H9 (cell line): ENCODE data around the gene KIF18A. TPM values are rescaled to one million over a fixed set of nuclear protein-coding genes. Genes with fewer than 3 reads are reported as not detected.

Experiments used
- DNase-seq: peaks from one replicate; pipeline ENCODE4 v3.0.0-alpha.2; 2017
- H2AFZ ChIP-seq: one replicate; pipeline ENCODE4 v1.6.1; 2013; ENCODE audit warnings: mild to moderate bottlenecking, low read length, control low read depth, moderate library complexity
- H2AK5ac ChIP-seq: 2 replicates; pipeline ENCODE4 v1.6.1; 2013; ENCODE audit warnings: low read length, control low read depth, mixed read lengths; ENCODE audit not compliant: insufficient read length
- H2BK120ac ChIP-seq: one replicate; pipeline ENCODE4 v1.6.1; 2013; ENCODE audit warnings: low read depth, mild to moderate bottlenecking, low read length, control low read depth, inconsistent platforms; ENCODE audit not compliant: poor library complexity, severe bottlenecking
- H2BK12ac ChIP-seq: 2 replicates; pipeline ENCODE4 v1.6.1; 2013; ENCODE audit warnings: low read length, control low read depth, mixed read lengths, low read depth; ENCODE audit not compliant: insufficient read length
- H2BK15ac ChIP-seq: 2 replicates; pipeline ENCODE4 v1.6.1; 2013; ENCODE audit warnings: low read depth, low read length, control low read depth
- H2BK20ac ChIP-seq: one replicate; pipeline ENCODE4 v1.6.1; 2013; ENCODE audit warnings: low read depth, mild to moderate bottlenecking, low read length, control low read depth, inconsistent platforms; ENCODE audit not compliant: poor library complexity, severe bottlenecking
- H2BK5ac ChIP-seq: 2 replicates; pipeline ENCODE4 v1.6.1; 2013; ENCODE audit warnings: low read length, control low read depth, mixed read lengths; ENCODE audit not compliant: insufficient read length
- H3K14ac ChIP-seq: 2 replicates; pipeline ENCODE4 v1.6.1; 2013; ENCODE audit warnings: low read length, control low read depth; ENCODE audit not compliant: insufficient read depth
- H3K18ac ChIP-seq: 2 replicates; pipeline ENCODE4 v1.6.1; 2013; ENCODE audit warnings: low read depth, mild to moderate bottlenecking, mixed read lengths, low read length, control low read depth; ENCODE audit not compliant: insufficient read length
- H3K23ac ChIP-seq: 2 replicates; pipeline ENCODE4 v1.6.1; 2013; ENCODE audit warnings: low read length, control low read depth, mixed read lengths, low read depth; ENCODE audit not compliant: insufficient read length
- H3K23me2 ChIP-seq: 2 replicates; pipeline ENCODE4 v1.6.1; 2013; ENCODE audit warnings: low read depth, mild to moderate bottlenecking, mixed read lengths, low read length, control low read depth; ENCODE audit not compliant: insufficient read length, poor library complexity, severe bottlenecking
- H3K27ac ChIP-seq: 2 replicates; pipeline ENCODE4 v1.5.1; 2013; ENCODE audit warnings: low read length, control low read depth, mixed read lengths, low read depth; ENCODE audit not compliant: insufficient read length
- H3K27me3 ChIP-seq: 2 replicates; pipeline ENCODE4 v1.6.1; 2013; ENCODE audit warnings: low read length, control low read depth, inconsistent platforms; ENCODE audit not compliant: insufficient read depth
- H3K4ac ChIP-seq: 2 replicates; pipeline ENCODE4 v1.6.1; 2013; ENCODE audit warnings: low read depth, mild to moderate bottlenecking, control low read depth, inconsistent platforms, low read length, moderate library complexity
- H3K4me1 ChIP-seq: 2 replicates; pipeline ENCODE4 v1.6.1; 2013; ENCODE audit warnings: low read length, control low read depth, inconsistent platforms; ENCODE audit not compliant: insufficient read depth
- H3K4me2 ChIP-seq: 2 replicates; pipeline ENCODE4 v1.6.1; 2013; ENCODE audit warnings: low read length, control low read depth, mixed read lengths; ENCODE audit not compliant: insufficient read length, insufficient read depth
- H3K56ac ChIP-seq: 2 replicates; pipeline ENCODE4 v1.6.1; 2013; ENCODE audit warnings: low read depth, mild to moderate bottlenecking, mixed read lengths, low read length, control low read depth; ENCODE audit not compliant: insufficient read length
- H3K79me1 ChIP-seq: 2 replicates; pipeline ENCODE4 v1.6.1; 2013; ENCODE audit warnings: low read depth, mild to moderate bottlenecking, moderate library complexity, low read length, control low read depth, inconsistent platforms; ENCODE audit not compliant: insufficient read depth, poor library complexity, severe bottlenecking
- H3K79me2 ChIP-seq: 2 replicates; pipeline ENCODE4 v1.6.1; 2013; ENCODE audit warnings: low read length, control low read depth, inconsistent platforms; ENCODE audit not compliant: insufficient read depth
- H3K9ac ChIP-seq: 2 replicates; pipeline ENCODE4 v1.6.1; 2013; ENCODE audit warnings: low read length, control low read depth, mixed read lengths; ENCODE audit not compliant: insufficient read length; ENCODE audit errors: extremely low read depth
- H3K9me3 ChIP-seq: one replicate; pipeline ENCODE4 v1.6.1; 2013; ENCODE audit warnings: low read depth, low read length, inconsistent platforms; ENCODE audit not compliant: control insufficient read depth
- H3T11ph ChIP-seq: one replicate; pipeline ENCODE4 v1.6.1; 2013; ENCODE audit warnings: mild to moderate bottlenecking, low read length, control low read depth, inconsistent platforms
- H4K20me1 ChIP-seq: one replicate; pipeline ENCODE4 v1.6.1; 2013; ENCODE audit not compliant: control insufficient read depth, insufficient read length, insufficient read depth
- H4K5ac ChIP-seq: 2 replicates; pipeline ENCODE4 v1.6.1; 2013; ENCODE audit warnings: low read depth, mild to moderate bottlenecking, mixed read lengths, low read length, control low read depth; ENCODE audit not compliant: insufficient read length
- H4K8ac ChIP-seq: replicated peaks from 2 replicates; pipeline ENCODE4 v1.6.1; 2013; ENCODE audit warnings: low read length, control low read depth, mixed read lengths, low read depth; ENCODE audit not compliant: insufficient read length
- H4K91ac ChIP-seq: 2 replicates; pipeline ENCODE4 v1.6.1; 2013; ENCODE audit warnings: low read depth, mild to moderate bottlenecking, moderate library complexity, mixed read lengths, low read length, control low read depth; ENCODE audit not compliant: insufficient read length
- H3K27ac Mint-ChIP-seq, 3 experiments: 2 replicates in 2 of 3; 3 replicates in 1 of 3; pipeline ENCODE4 v1.8.0; 2020 to 2021; ENCODE audit warnings: mixed read lengths in 3 of 3, mild to moderate bottlenecking in 1 of 3, moderate library complexity in 1 of 3
- H3K27me3 Mint-ChIP-seq: 2 replicates; pipeline ENCODE4 v1.8.0; 2021; ENCODE audit warnings: low read depth, mild to moderate bottlenecking, moderate library complexity, mixed read lengths
- H3K36me3 Mint-ChIP-seq, 3 experiments: 2 replicates in 2 of 3; 3 replicates in 1 of 3; pipeline ENCODE4 v1.8.0; 2020 to 2021; ENCODE audit warnings: low read depth in 3 of 3, mixed read lengths in 3 of 3; ENCODE audit not compliant: insufficient read depth in 1 of 3
- H3K4me1 Mint-ChIP-seq, 2 experiments: 2 replicates each; pipeline ENCODE4 v1.8.0; 2020; ENCODE audit warnings: mixed read lengths in 2 of 2
- H3K4me3 Mint-ChIP-seq, 2 experiments: 2 replicates in 1 of 2; 3 replicates in 1 of 2; pipeline ENCODE4 v1.8.0; 2020 to 2021; ENCODE audit warnings: mild to moderate bottlenecking in 2 of 2, mixed read lengths in 2 of 2, moderate library complexity in 1 of 2
- H3K9me3 Mint-ChIP-seq, 2 experiments: 2 replicates in 1 of 2; 3 replicates in 1 of 2; pipeline ENCODE4 v1.8.0; 2020; ENCODE audit warnings: mild to moderate bottlenecking in 2 of 2, mixed read lengths in 2 of 2, moderate library complexity in 1 of 2
- CTCF ChIP-seq: fragments of 200-600 bp; sonication (generic); conservative IDR thresholded peaks from 3 replicates; pipeline ENCODE4 v1.8.0; 2021; ENCODE audit warnings: antibody characterized with exemption, mild to moderate bottlenecking
- WGBS: extraction: QIAGEN DNeasy Blood & Tissue Kit; methylation state at CpG from one replicate; pipeline ENCODE4 v1.1.7; 2013; ENCODE audit warnings: missing lambda C conversion rate, low lambda C conversion rate, mixed read lengths; ENCODE audit not compliant: insufficient read length; ENCODE audit errors: extremely low coverage; 5-methylcytosine and 5-hydroxymethylcytosine counted together
- total RNA-seq: library from RNA; stranded (reverse); gene quantifications from 2 replicates; pipeline ENCODE4 v1.2.1, GENCODE V29; 2021

KIF18A gene
- total RNA-seq, 1 experiment from 2014 or later = 25.9 TPM

GRCh38 chr11:28153586-28153985 lies 45.6 kb upstream of the KIF18A start:
- no peaks in the 10 kb centered on the region for H3K23me2 ChIP-seq
- Mint-ChIP-seq H3K27ac (no peak overlapping the region), H3K27me3 (no peaks in the 10 kb centered on the region), H3K36me3 (peaks cover 12 to 18% (median 14%) of the 10 kb centered on the region in 3 experiments), H3K9me3 (peaks cover 0 to 2% of the 10 kb centered on the region in 2 experiments; a peak in 1 of 5 replicates), H3K4me1 (peaks cover 17 to 24% of the 10 kb centered on the region in 2 experiments), H3K4me3 (no peak overlapping the region)
- no peak overlapping the region for H2AK5ac ChIP-seq
- no peak overlapping the region for H3K14ac ChIP-seq
- H4K20me1 ChIP-seq = no peaks in the 10 kb centered on the region
- H4K91ac ChIP-seq = no peak overlapping the region
- H3K56ac ChIP-seq = no peak overlapping the region
- no peak overlapping the region for H3K18ac ChIP-seq
- H3K27ac ChIP-seq = no peak overlapping the region
- no peak overlapping the region for H2BK15ac ChIP-seq
- no peaks in the 10 kb centered on the region for H3K79me2 ChIP-seq
- H3K9ac ChIP-seq = no peak overlapping the region
- H3K4me1 ChIP-seq = no peaks in the 10 kb centered on the region; the same call in 1 of the 2 replicates
- H3K79me1 ChIP-seq = no peaks in the 10 kb centered on the region
- no peak overlapping the region for H3T11ph ChIP-seq
- no peaks in the 10 kb centered on the region for H3K9me3 ChIP-seq
- no peak overlapping the region for H2BK20ac ChIP-seq
- no CpG with 5 or more reads among the region's 2 CpGs for WGBS
- H3K4ac ChIP-seq = no peak overlapping the region
- H3K27me3 ChIP-seq = no peaks in the 10 kb centered on the region
- no peak for TF ChIP-seq CTCF
- no peak overlapping the region for H2BK12ac ChIP-seq
- no peak overlapping the region for H4K8ac ChIP-seq
- H3K23ac ChIP-seq = no peak overlapping the region
- no peak overlapping the region for H4K5ac ChIP-seq
- H2BK120ac ChIP-seq = no peak overlapping the region
- no peak overlapping the region for H2AFZ ChIP-seq
- no peak for DNase-seq
- H2BK5ac ChIP-seq = no peak overlapping the region
- no peak overlapping the region for H3K4me2 ChIP-seq
